Endodermal cell (in vitro differentiated cells): ENCODE results near the gene GGT1. TPM values are rescaled to one million over a fixed set of nuclear protein-coding genes. Genes with fewer than 3 reads are reported as not detected.

ENCODE experiments used
- DNase-seq: peaks from one replicate; pipeline ENCODE4 v3.0.0-alpha.2; 2017
- H3K27ac ChIP-seq: 2 replicates; pipeline ENCODE4 v1.5.1; 2013; ENCODE audit warnings: mild to moderate bottlenecking, low read depth, low read length, moderate library complexity
- H3K27me3 ChIP-seq: 2 replicates; pipeline ENCODE4 v1.6.1; 2013; ENCODE audit warnings: mild to moderate bottlenecking, low read length, moderate library complexity; ENCODE audit not compliant: insufficient read depth, control insufficient read depth, poor library complexity, severe bottlenecking
- H3K36me3 ChIP-seq: 2 replicates; pipeline ENCODE4 v1.7.0; 2013; ENCODE audit warnings: mild to moderate bottlenecking, low read length, moderate library complexity; ENCODE audit not compliant: control insufficient read depth, insufficient read depth
- H3K4me1 ChIP-seq: one replicate; pipeline ENCODE4 v1.7.0; 2013; ENCODE audit warnings: low read length; ENCODE audit not compliant: control insufficient read depth, insufficient read depth
- H3K4me3 ChIP-seq: 2 replicates; pipeline ENCODE4 v1.5.1; 2013; ENCODE audit warnings: mild to moderate bottlenecking, low read length, moderate library complexity
- H3K9ac ChIP-seq: 2 replicates; pipeline ENCODE4 v1.6.1; 2013; ENCODE audit warnings: mild to moderate bottlenecking, low read length, moderate library complexity; ENCODE audit not compliant: poor library complexity, severe bottlenecking; ENCODE audit errors: extremely low read depth
- H3K9me3 ChIP-seq: 2 replicates; pipeline ENCODE4 v1.6.1; 2013; ENCODE audit warnings: mild to moderate bottlenecking, low read length, moderate library complexity; ENCODE audit not compliant: control insufficient read depth
- H3K27ac Mint-ChIP-seq: 2 replicates; pipeline ENCODE4 v1.8.0; 2020; ENCODE audit warnings: mixed read lengths
- H3K27me3 Mint-ChIP-seq: 2 replicates; pipeline ENCODE4 v1.8.0; 2021; ENCODE audit warnings: mild to moderate bottlenecking, mixed read lengths; ENCODE audit not compliant: insufficient read depth
- H3K36me3 Mint-ChIP-seq: 2 replicates; pipeline ENCODE4 v1.8.0; 2020; ENCODE audit warnings: low read depth, mixed read lengths
- H3K4me1 Mint-ChIP-seq: 2 replicates; pipeline ENCODE4 v1.8.0; 2020; ENCODE audit warnings: mixed read lengths
- H3K4me3 Mint-ChIP-seq: 2 replicates; pipeline ENCODE4 v1.8.0; 2020; ENCODE audit warnings: mild to moderate bottlenecking, moderate library complexity, mixed read lengths
- H3K9me3 Mint-ChIP-seq: 2 replicates; pipeline ENCODE4 v1.8.0; 2020; ENCODE audit warnings: mild to moderate bottlenecking, mixed read lengths
- WGBS, 2 experiments: methylation state at CpG; one replicate each; pipeline versions ENCODE4 v1.1.5 to v1.1.7; 2013; ENCODE audit warnings: missing lambda C conversion rate in 2 of 2, mixed read lengths in 1 of 2; ENCODE audit not compliant: insufficient coverage in 1 of 2, insufficient read length in 1 of 2; 5-methylcytosine and 5-hydroxymethylcytosine counted together
- total RNA-seq, 2 donors: library from RNA; stranded (reverse); fragmentation: NEBNext Ultra II Directional in 1 of 2; extraction: Animal tissue kit (Norgen Biotek cat#: 25700) in 1 of 2; gene quantifications; 2 replicates in 1 of 2; 3 replicates in 1 of 2; pipeline ENCODE4 v1.2.1, GENCODE V29; 2021
- TF ChIP-seq, protein P1 (sequence below): fragments of 200-600 bp; sonication (generic); conservative IDR thresholded peaks from 2 replicates; pipeline ENCODE4 v1.5.0; 2021; ENCODE audit warnings: antibody characterized with exemption, mild to moderate bottlenecking

The GGT1 gene
- total RNA-seq, 2 donors from 2014 or later = 22.4 to 52.8 TPM

DNA sequence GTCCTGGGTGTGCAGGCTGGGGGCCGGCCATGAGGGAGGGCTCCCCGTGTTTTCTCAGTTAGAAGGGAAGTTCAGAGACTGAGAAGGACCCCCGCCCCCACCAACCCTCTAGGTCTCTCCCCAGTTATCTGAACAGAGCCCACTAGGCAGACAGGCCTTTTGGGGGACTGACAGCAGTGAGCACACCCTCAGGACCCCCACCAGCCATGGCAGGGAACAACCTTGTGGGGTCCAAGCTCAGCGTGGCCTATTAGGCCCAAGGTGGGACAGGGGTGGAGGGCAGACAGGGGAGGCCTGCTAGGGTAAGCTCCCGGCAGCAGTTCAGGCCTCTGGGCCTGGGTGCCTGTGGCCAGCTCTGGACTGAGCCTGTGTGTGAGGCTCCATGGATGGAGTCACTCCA, 15.7 kb upstream of the GGT1 start:
- Mint-ChIP-seq H3K4me3 (no peak overlapping the region), H3K9me3 (no peaks in the 10 kb centered on the region), H3K4me1 (no peaks in the 10 kb centered on the region), H3K36me3 (no peaks in the 10 kb centered on the region), H3K27ac (no peak overlapping the region), H3K27me3 (no peaks in the 10 kb centered on the region)
- TF ChIP-seq, protein P1, sequence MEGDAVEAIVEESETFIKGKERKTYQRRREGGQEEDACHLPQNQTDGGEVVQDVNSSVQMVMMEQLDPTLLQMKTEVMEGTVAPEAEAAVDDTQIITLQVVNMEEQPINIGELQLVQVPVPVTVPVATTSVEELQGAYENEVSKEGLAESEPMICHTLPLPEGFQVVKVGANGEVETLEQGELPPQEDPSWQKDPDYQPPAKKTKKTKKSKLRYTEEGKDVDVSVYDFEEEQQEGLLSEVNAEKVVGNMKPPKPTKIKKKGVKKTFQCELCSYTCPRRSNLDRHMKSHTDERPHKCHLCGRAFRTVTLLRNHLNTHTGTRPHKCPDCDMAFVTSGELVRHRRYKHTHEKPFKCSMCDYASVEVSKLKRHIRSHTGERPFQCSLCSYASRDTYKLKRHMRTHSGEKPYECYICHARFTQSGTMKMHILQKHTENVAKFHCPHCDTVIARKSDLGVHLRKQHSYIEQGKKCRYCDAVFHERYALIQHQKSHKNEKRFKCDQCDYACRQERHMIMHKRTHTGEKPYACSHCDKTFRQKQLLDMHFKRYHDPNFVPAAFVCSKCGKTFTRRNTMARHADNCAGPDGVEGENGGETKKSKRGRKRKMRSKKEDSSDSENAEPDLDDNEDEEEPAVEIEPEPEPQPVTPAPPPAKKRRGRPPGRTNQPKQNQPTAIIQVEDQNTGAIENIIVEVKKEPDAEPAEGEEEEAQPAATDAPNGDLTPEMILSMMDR = no peak
- H3K36me3 ChIP-seq = no peaks in the 10 kb centered on the region
- H3K27me3 ChIP-seq = no peaks in the 10 kb centered on the region
- H3K9me3 ChIP-seq = no peaks in the 10 kb centered on the region
- H3K4me3 ChIP-seq = no peak overlapping the region
- no peak overlapping the region for H3K9ac ChIP-seq
- WGBS, 2 experiments = 94% methylated on average over 5 of the region's 5 CpGs; no CpG with 5 or more reads in 1 of the 2 experiments
- DNase-seq = no peak
- no peak overlapping the region for H3K27ac ChIP-seq
- H3K4me1 ChIP-seq = no peaks in the 10 kb centered on the region

DNA sequence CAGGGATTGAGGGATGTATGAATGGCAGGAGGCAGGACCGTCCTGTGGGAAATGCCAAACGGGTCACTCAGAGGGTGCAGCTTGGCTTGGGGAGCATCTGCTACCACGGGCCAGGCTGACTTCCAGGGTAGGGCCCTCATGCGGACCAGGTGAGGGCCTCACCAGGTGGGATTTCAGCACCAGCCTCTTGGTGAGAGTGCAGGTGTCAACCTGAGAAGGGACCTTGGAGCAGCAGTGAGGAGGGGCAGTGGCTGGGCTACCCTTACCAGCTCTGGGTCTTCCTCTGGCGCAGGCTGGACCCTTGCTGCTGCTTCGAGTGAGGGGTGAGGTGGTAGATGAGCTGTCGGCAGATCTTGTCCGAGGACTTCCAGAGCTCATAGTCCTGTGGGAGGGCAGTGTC, 15.0 kb upstream of the GGT1 start:
- WGBS, 2 experiments = 93 to 95% methylated on average over 6 to 8 of the region's 8 CpGs
- Mint-ChIP-seq H3K27ac (no peak overlapping the region), H3K27me3 (no peaks in the 10 kb centered on the region), H3K9me3 (no peaks in the 10 kb centered on the region), H3K36me3 (no peaks in the 10 kb centered on the region), H3K4me3 (no peak overlapping the region), H3K4me1 (no peaks in the 10 kb centered on the region)
- H3K27me3 ChIP-seq = no peaks in the 10 kb centered on the region
- DNase-seq = no peak
- H3K36me3 ChIP-seq = no peaks in the 10 kb centered on the region
- H3K27ac ChIP-seq = no peak overlapping the region
- H3K4me3 ChIP-seq = no peak overlapping the region
- no peaks in the 10 kb centered on the region for H3K9me3 ChIP-seq
- no peaks in the 10 kb centered on the region for H3K4me1 ChIP-seq
- H3K9ac ChIP-seq = no peak overlapping the region
- TF ChIP-seq, protein P1 = no peak

DNA sequence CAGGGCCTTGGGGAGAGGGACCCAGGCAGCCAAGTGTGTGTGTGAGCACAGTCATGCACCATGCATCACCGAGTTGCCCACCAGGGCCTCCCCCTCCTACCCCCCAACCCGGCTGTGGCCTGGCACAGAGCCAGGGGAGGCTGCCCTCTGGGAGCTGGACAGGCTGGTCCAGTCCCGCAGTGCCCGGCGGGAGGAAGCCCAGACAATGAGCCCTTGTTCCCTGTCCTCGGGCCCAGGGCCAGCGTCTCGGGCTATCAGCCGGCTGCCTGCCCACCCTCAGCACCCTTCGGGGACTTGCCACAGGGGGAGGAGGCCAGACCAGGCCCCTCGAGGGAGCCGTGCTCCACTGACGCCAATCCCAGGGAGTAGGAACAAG, 14.6 kb upstream of the GGT1 start:
- no peaks in the 10 kb centered on the region for H3K4me1 ChIP-seq
- H3K36me3 Mint-ChIP-seq = no peaks in the 10 kb centered on the region
- H3K27me3 Mint-ChIP-seq = no peaks in the 10 kb centered on the region
- no peaks in the 10 kb centered on the region for H3K9me3 ChIP-seq
- no peak for DNase-seq
- H3K4me1 Mint-ChIP-seq = no peaks in the 10 kb centered on the region
- no peak overlapping the region for H3K27ac Mint-ChIP-seq
- no peak overlapping the region for H3K4me3 Mint-ChIP-seq
- TF ChIP-seq, protein P1 = no peak
- no peaks in the 10 kb centered on the region for H3K9me3 Mint-ChIP-seq
- H3K27me3 ChIP-seq = no peaks in the 10 kb centered on the region
- no peak overlapping the region for H3K27ac ChIP-seq
- no peak overlapping the region for H3K4me3 ChIP-seq
- no peak overlapping the region for H3K9ac ChIP-seq
- H3K36me3 ChIP-seq = no peaks in the 10 kb centered on the region
- 84 to 93% methylated on average over 9 to 13 of the region's 13 CpGs for WGBS, 2 experiments
